SK-N-SH (cell line): ENCODE data around the gene HELQ. TPM values are rescaled to one million over a fixed set of nuclear protein-coding genes. Genes with fewer than 3 reads are reported as not detected.

ENCODE experiments used
- CTCF ChIA-PET: fragments of 300-600, 350-600 bp; formaldehyde crosslinking; extraction: SDS; loops from one replicate; lab custom pipeline; 2021; lab: Yijun Ruan, JAX
- POLR2A ChIA-PET: fragments of 350-600 bp; sonication (Branson Sonifier 250); formaldehyde crosslinking; extraction: SDS; loops from one replicate; lab custom pipeline; 2020; ENCODE audit warnings: antibody characterized with exemption, inconsistent platforms; lab: Yijun Ruan, JAX
- DNase-seq: peaks from one replicate; pipeline ENCODE4 v3.0.0; 2012
- H2AFZ ChIP-seq: fragments of 200-600 bp; sonication (generic); 2 replicates; pipeline ENCODE4 v1.8.1; 2016; ENCODE audit warnings: antibody characterized with exemption, mild to moderate bottlenecking, low read depth
- H3F3A ChIP-seq: fragments of 200-600 bp; sonication (generic); replicated peaks from 2 replicates; pipeline ENCODE3; 2016; ENCODE audit warnings: antibody characterized with exemption, mild to moderate bottlenecking; ENCODE audit not compliant: insufficient read depth
- H3K27ac ChIP-seq, 2 experiments: fragments of 200-500 bp in 1 of 2; fragments of 200-600 bp in 1 of 2; sonication (Bioruptor generic) in 1 of 2; sonication (generic), shearing (Covaris generic) in 1 of 2; 2 replicates each; pipeline versions ENCODE4 v1.5.1 to v1.6.1; 2014 to 2016; ENCODE audit warnings: low read depth in 2 of 2, inconsistent platforms in 1 of 2, low read length in 1 of 2, mild to moderate bottlenecking in 1 of 2, mixed read lengths in 1 of 2
- H3K27me3 ChIP-seq: fragments of 200-600 bp; sonication (generic), shearing (Covaris generic); 2 replicates; pipeline ENCODE4 v1.6.1; 2016; ENCODE audit warnings: mixed run types; ENCODE audit not compliant: insufficient read depth
- H3K36me3 ChIP-seq, 2 experiments: fragments of 200-500 bp in 1 of 2; fragments of 200-600 bp in 1 of 2; sonication (Bioruptor generic) in 1 of 2; sonication (generic) in 1 of 2; replicated peaks in 1 of 2; 2 replicates each; pipeline versions ENCODE3 to v1.5.1; 2014 to 2016; ENCODE audit warnings: low read length in 1 of 2, mild to moderate bottlenecking in 1 of 2; ENCODE audit not compliant: insufficient read depth in 2 of 2, control insufficient read depth in 1 of 2
- H3K4me1 ChIP-seq, 2 experiments: fragments of 200-500 bp in 1 of 2; fragments of 200-600 bp in 1 of 2; sonication (Bioruptor generic) in 1 of 2; sonication (generic), shearing (Covaris generic) in 1 of 2; 2 replicates each; pipeline versions ENCODE4 v1.5.1 to v1.6.1; 2014 to 2016; ENCODE audit warnings: low read depth in 1 of 2, low read length in 1 of 2, mixed run types in 1 of 2; ENCODE audit not compliant: insufficient read depth in 2 of 2, control insufficient read depth in 1 of 2
- H3K4me2 ChIP-seq: fragments of 200-600 bp; sonication (generic), shearing (Covaris generic); 2 replicates; pipeline ENCODE4 v1.6.1; 2017; ENCODE audit warnings: mixed run types
- H3K4me3 ChIP-seq, 2 experiments: fragments of 200-500 bp in 1 of 2; fragments of 200-600 bp in 1 of 2; sonication (Bioruptor generic) in 1 of 2; sonication (generic), shearing (Covaris generic) in 1 of 2; 2 replicates each; pipeline versions ENCODE4 v1.5.1 to v1.8.1; 2014 to 2016; ENCODE audit warnings: low read depth in 2 of 2, inconsistent platforms in 1 of 2, low read length in 1 of 2, mild to moderate bottlenecking in 1 of 2, mixed read lengths in 1 of 2, moderate library complexity in 1 of 2
- H3K79me2 ChIP-seq: fragments of 200-600 bp; sonication (generic); 2 replicates; pipeline ENCODE4 v1.8.1; 2017; ENCODE audit warnings: mild to moderate bottlenecking; ENCODE audit not compliant: insufficient read depth
- H3K9ac ChIP-seq: fragments of 200-600 bp; sonication (generic); 2 replicates; pipeline ENCODE4 v1.6.1; 2017; ENCODE audit warnings: mixed run types
- H3K9me2 ChIP-seq: fragments of 200-600 bp; sonication (generic); 2 replicates; pipeline ENCODE4 v1.6.1; 2017; ENCODE audit warnings: mixed run types
- H3K9me3 ChIP-seq: fragments of 200-600 bp; sonication (generic); 2 replicates; pipeline ENCODE4 v1.6.1; 2017; ENCODE audit warnings: mixed run types, mild to moderate bottlenecking, moderate library complexity
- H4K20me1 ChIP-seq: fragments of 200-600 bp; sonication (generic); 2 replicates; pipeline ENCODE4 v1.6.1; 2017; ENCODE audit warnings: mild to moderate bottlenecking, mixed run types; ENCODE audit not compliant: insufficient read depth
- CHD2 ChIP-seq: fragments of 150-350 bp; IDR thresholded peaks from 2 replicates; pipeline ENCODE4 v1.6.1; 2018; ENCODE audit warnings: low read length; ENCODE audit not compliant: partially characterized antibody
- ELF1 ChIP-seq: IDR thresholded peaks from 2 replicates; pipeline ENCODE4 v1.4.0; 2012
- EZH2phosphoT487 ChIP-seq: fragments of 200-600 bp; sonication (generic); IDR thresholded peaks from 2 replicates; pipeline ENCODE4 v1.6.1; 2017; ENCODE audit warnings: low read depth, mixed run types, mild to moderate bottlenecking, antibody characterized with exemption, moderate library complexity, borderline replicate concordance
- FOXJ3 ChIP-seq: sonication (generic); formaldehyde crosslinking; IDR thresholded peaks from 2 replicates; pipeline ENCODE4 v1.5.1; 2020; ENCODE audit warnings: mild to moderate bottlenecking, missing genetic modification reagents
- GABPA ChIP-seq: IDR thresholded peaks from 2 replicates; pipeline ENCODE4 v1.4.0; 2012; ENCODE audit warnings: low read depth, mild to moderate bottlenecking
- GATA2 ChIP-seq: sonication (generic); formaldehyde crosslinking; IDR thresholded peaks from 2 replicates; pipeline ENCODE4 v1.5.0; 2020; ENCODE audit warnings: mild to moderate bottlenecking, missing genetic modification reagents
- IRF3 ChIP-seq: fragments of 150-350 bp; IDR thresholded peaks from 2 replicates; pipeline ENCODE4 v1.6.1; 2016; ENCODE audit warnings: mild to moderate bottlenecking, low read depth, low read length
- JUND ChIP-seq: IDR thresholded peaks from 2 replicates; pipeline ENCODE4 v1.4.0; 2012
- MEF2A ChIP-seq: IDR thresholded peaks from 2 replicates; pipeline ENCODE4 v1.4.0; 2012; ENCODE audit warnings: low read depth, borderline replicate concordance
- MXI1 ChIP-seq: IDR thresholded peaks from 2 replicates; pipeline ENCODE4 v1.6.1; 2012; ENCODE audit warnings: mild to moderate bottlenecking, low read depth, low read length, improper control_type of control experiment
- RAD21 ChIP-seq: IDR thresholded peaks from 2 replicates; pipeline ENCODE4 v1.6.1; 2012; ENCODE audit warnings: mild to moderate bottlenecking, low read length
- RCOR1 ChIP-seq: fragments of 150-350 bp; IDR thresholded peaks from 2 replicates; pipeline ENCODE4 v1.6.1; 2017; ENCODE audit warnings: antibody characterized with exemption, low read length
- SMC3 ChIP-seq: IDR thresholded peaks from 2 replicates; pipeline ENCODE4 v1.6.1; 2012; ENCODE audit warnings: low read depth, low read length, improper control_type of control experiment
- TAF1 ChIP-seq: IDR thresholded peaks from 2 replicates; pipeline ENCODE4 v1.6.1; 2012; ENCODE audit warnings: low read depth, mild to moderate bottlenecking, low read length, moderate library complexity, borderline replicate concordance
- TCF12 ChIP-seq: IDR thresholded peaks from 2 replicates; pipeline ENCODE4 v1.4.0; 2012
- ZBTB33 ChIP-seq: IDR thresholded peaks from 2 replicates; pipeline ENCODE4 v1.4.0; 2012; ENCODE audit warnings: low read depth, borderline replicate concordance
- WGBS: methylation state at CpG from one replicate; pipeline ENCODE4 v1.1.6; 2017; ENCODE audit warnings: low lambda C conversion rate; 5-methylcytosine and 5-hydroxymethylcytosine counted together
- polyA plus RNA-seq, 3 experiments: library from polyadenylated mRNA; depleted of rRNA; stranded (reverse); fragments of >200 nt; gene quantifications; 2 replicates each; pipeline ENCODE4 v1.2.3, GENCODE V29; 2012
- TF ChIP-seq, protein P1 (sequence below): IDR thresholded peaks from 2 replicates; pipeline ENCODE4 v1.4.0; 2012; ENCODE audit warnings: low read depth
- TF ChIP-seq, protein P2 (sequence below): fragments of 200-600 bp; sonication (generic); IDR thresholded peaks from 2 replicates; pipeline ENCODE4 v1.6.1; 2017; ENCODE audit warnings: antibody characterized with exemption, mild to moderate bottlenecking, moderate library complexity
- TF ChIP-seq, protein P3 (sequence below): IDR thresholded peaks from 2 replicates; pipeline ENCODE4; 2012
- TF ChIP-seq, protein P4 (sequence below): fragments of 150-350 bp; IDR thresholded peaks from 2 replicates; pipeline ENCODE4 v1.6.1; 2017; ENCODE audit warnings: antibody characterized with exemption, low read length, low read depth, borderline replicate concordance

Gene HELQ
- polyA plus RNA-seq, 1 of the 3 experiments (the other 2 are of a cell fraction) = 7.2 TPM

- Histone ChIP-seq H3K9me2 (no peaks in the 10 kb centered on the region), H3F3A (no peaks in the 10 kb centered on the region), H3K4me3 (no peak overlapping the region), H3K9ac (no peak overlapping the region)
- TF ChIP-seq ZBTB33 (no peak), FOXJ3 (CRISPR knock-in tag) (no peak), TCF12 (no peak), RCOR1 (no peak), SMC3 (no peak), CHD2 (no peak), ELF1 (no peak), MXI1 (no peak), IRF3 (no peak), GABPA (no peak), EZH2phosphoT487 (no peak), MEF2A (no peak), RAD21 (no peak), GATA2 (no peak), JUND (no peak), TAF1 (no peak)
- TF ChIP-seq, protein P1, sequence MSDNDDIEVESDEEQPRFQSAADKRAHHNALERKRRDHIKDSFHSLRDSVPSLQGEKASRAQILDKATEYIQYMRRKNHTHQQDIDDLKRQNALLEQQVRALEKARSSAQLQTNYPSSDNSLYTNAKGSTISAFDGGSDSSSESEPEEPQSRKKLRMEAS = no peak
- TF ChIP-seq, protein P2, sequence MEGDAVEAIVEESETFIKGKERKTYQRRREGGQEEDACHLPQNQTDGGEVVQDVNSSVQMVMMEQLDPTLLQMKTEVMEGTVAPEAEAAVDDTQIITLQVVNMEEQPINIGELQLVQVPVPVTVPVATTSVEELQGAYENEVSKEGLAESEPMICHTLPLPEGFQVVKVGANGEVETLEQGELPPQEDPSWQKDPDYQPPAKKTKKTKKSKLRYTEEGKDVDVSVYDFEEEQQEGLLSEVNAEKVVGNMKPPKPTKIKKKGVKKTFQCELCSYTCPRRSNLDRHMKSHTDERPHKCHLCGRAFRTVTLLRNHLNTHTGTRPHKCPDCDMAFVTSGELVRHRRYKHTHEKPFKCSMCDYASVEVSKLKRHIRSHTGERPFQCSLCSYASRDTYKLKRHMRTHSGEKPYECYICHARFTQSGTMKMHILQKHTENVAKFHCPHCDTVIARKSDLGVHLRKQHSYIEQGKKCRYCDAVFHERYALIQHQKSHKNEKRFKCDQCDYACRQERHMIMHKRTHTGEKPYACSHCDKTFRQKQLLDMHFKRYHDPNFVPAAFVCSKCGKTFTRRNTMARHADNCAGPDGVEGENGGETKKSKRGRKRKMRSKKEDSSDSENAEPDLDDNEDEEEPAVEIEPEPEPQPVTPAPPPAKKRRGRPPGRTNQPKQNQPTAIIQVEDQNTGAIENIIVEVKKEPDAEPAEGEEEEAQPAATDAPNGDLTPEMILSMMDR = no peak
- TF ChIP-seq, protein P3, sequence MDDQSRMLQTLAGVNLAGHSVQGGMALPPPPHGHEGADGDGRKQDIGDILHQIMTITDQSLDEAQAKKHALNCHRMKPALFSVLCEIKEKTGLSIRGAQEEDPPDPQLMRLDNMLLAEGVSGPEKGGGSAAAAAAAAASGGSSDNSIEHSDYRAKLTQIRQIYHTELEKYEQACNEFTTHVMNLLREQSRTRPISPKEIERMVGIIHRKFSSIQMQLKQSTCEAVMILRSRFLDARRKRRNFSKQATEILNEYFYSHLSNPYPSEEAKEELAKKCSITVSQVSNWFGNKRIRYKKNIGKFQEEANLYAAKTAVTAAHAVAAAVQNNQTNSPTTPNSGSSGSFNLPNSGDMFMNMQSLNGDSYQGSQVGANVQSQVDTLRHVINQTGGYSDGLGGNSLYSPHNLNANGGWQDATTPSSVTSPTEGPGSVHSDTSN = no peak
- TF ChIP-seq, protein P4, sequence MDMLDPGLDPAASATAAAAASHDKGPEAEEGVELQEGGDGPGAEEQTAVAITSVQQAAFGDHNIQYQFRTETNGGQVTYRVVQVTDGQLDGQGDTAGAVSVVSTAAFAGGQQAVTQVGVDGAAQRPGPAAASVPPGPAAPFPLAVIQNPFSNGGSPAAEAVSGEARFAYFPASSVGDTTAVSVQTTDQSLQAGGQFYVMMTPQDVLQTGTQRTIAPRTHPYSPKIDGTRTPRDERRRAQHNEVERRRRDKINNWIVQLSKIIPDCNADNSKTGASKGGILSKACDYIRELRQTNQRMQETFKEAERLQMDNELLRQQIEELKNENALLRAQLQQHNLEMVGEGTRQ = no peak
- TF ChIP-seq, all 33 proteins: peak for 0
- H4K20me1 ChIP-seq = no peaks in the 10 kb centered on the region
- no peak overlapping the region for H3K4me2 ChIP-seq
- 49% methylated on average over 5 of the region's 5 CpGs for WGBS
- no peaks in the 10 kb centered on the region for H3K4me1 ChIP-seq
- H3K36me3 ChIP-seq = no peaks in the 10 kb centered on the region
- CTCF ChIA-PET = no interaction called here
- POLR2A ChIA-PET = no interaction called here
- H3K9me3 ChIP-seq = no peaks in the 10 kb centered on the region
- H2AFZ ChIP-seq = no peak overlapping the region
- peaks cover 4% of the 10 kb centered on the region; the same call in 1 of the 2 replicates for H3K27me3 ChIP-seq
- DNase-seq = no peak
- H3K79me2 ChIP-seq = no peaks in the 10 kb centered on the region
- no peak overlapping the region for H3K27ac ChIP-seq
Observed at GRCh38 chr4:83371235-83371634, 84.4 kb downstream of the HELQ start.
